SK-N-SH treated with all-trans-retinoic acid at 6 μM for 48 hours (cell line): Measurements from ENCODE around the gene PTPRN2.

ENCODE experiments used
- ATAC-seq: fragments of 200-7000 bp; cut with Tn5 transposase; 3 replicates; pipeline ENCODE4 v1.9.1; 2020; ENCODE audit warnings: mild to moderate bottlenecking, moderate library complexity
- ARNTL ChIP-seq: fragments of 450-650 bp; formaldehyde crosslinking; IDR thresholded peaks from 2 replicates; pipeline ENCODE4 v1.5.0; 2020; ENCODE audit warnings: low read depth, mild to moderate bottlenecking, moderate library complexity, borderline replicate concordance
- BACH2 ChIP-seq: fragments of 250-450 bp; sonication (Bioruptor Pico); IDR thresholded peaks from 2 replicates; pipeline ENCODE4 v1.9.0; 2021; ENCODE audit warnings: mild to moderate bottlenecking, borderline replicate concordance
- CSDC2 ChIP-seq: fragments of 250-450 bp; sonication (Bioruptor Pico); IDR thresholded peaks from 2 replicates; pipeline ENCODE4 v1.5.0; 2020; ENCODE audit warnings: mild to moderate bottlenecking, moderate library complexity
- CSRNP3 ChIP-seq: fragments of 250-450 bp; sonication (Bioruptor Pico); IDR thresholded peaks from 2 replicates; pipeline ENCODE4 v1.5.1; 2021; ENCODE audit warnings: mild to moderate bottlenecking, moderate library complexity
- ESRRG ChIP-seq: fragments of 250-450 bp; sonication (Bioruptor Pico); IDR thresholded peaks from 2 replicates; pipeline ENCODE4 v1.6.1; 2021; ENCODE audit warnings: mild to moderate bottlenecking
- GLIS3 ChIP-seq: fragments of 250-450 bp; sonication (Bioruptor Pico); IDR thresholded peaks from 2 replicates; pipeline ENCODE4 v1.5.0; 2020; ENCODE audit warnings: mild to moderate bottlenecking, moderate library complexity
- ISL1 ChIP-seq: fragments of 250-450 bp; sonication (Bioruptor Pico); IDR thresholded peaks from 2 replicates; pipeline ENCODE4 v2.1.2; 2022; ENCODE audit warnings: mild to moderate bottlenecking, moderate library complexity
- OSR1 ChIP-seq: fragments of 250-450 bp; sonication (Bioruptor Pico); IDR thresholded peaks from 2 replicates; pipeline ENCODE4 v1.8.0; 2022; ENCODE audit warnings: moderate library complexity, mild to moderate bottlenecking, inconsistent platforms
- POU6F1 ChIP-seq: fragments of 250-450 bp; sonication (Bioruptor Pico); IDR thresholded peaks from 2 replicates; pipeline ENCODE4 v1.8.0; 2021; ENCODE audit warnings: low read depth, mild to moderate bottlenecking, moderate library complexity, borderline replicate concordance
- PPARA ChIP-seq: fragments of 250-450 bp; sonication (Bioruptor Pico); IDR thresholded peaks from 2 replicates; pipeline ENCODE4 v1.5.0; 2020; ENCODE audit warnings: mild to moderate bottlenecking, borderline replicate concordance
- RARB ChIP-seq: fragments of 250-450 bp; sonication (Bioruptor Pico); IDR thresholded peaks from 2 replicates; pipeline ENCODE4 v1.8.0; 2021; ENCODE audit warnings: mild to moderate bottlenecking, moderate library complexity
- SNAI2 ChIP-seq: fragments of 250-450 bp; sonication (Bioruptor Pico); IDR thresholded peaks from 2 replicates; pipeline ENCODE4 v1.5.0; 2020; ENCODE audit warnings: mild to moderate bottlenecking, moderate library complexity
- TCF4 ChIP-seq: fragments of 250-450 bp; sonication (Bioruptor Pico); IDR thresholded peaks from 2 replicates; pipeline ENCODE4 v1.8.0; 2021; ENCODE audit warnings: mild to moderate bottlenecking, moderate library complexity, borderline replicate concordance
- TOX ChIP-seq: fragments of 250-450 bp; sonication (Bioruptor Pico); IDR thresholded peaks from 2 replicates; pipeline ENCODE4 v1.8.0; 2021; ENCODE audit warnings: mild to moderate bottlenecking, moderate library complexity, borderline replicate concordance
- TSHZ2 ChIP-seq: fragments of 250-450 bp; sonication (Bioruptor Pico); IDR thresholded peaks from 2 replicates; pipeline ENCODE4 v1.5.0; 2020; ENCODE audit warnings: mild to moderate bottlenecking, moderate library complexity
- ZC3H10 ChIP-seq: fragments of 250-450 bp; sonication (Bioruptor Pico); IDR thresholded peaks from 2 replicates; pipeline ENCODE4 v1.5.1; 2021; ENCODE audit warnings: mild to moderate bottlenecking, moderate library complexity
- ZFP3 ChIP-seq: fragments of 250-450 bp; sonication (Bioruptor Pico); IDR thresholded peaks from 2 replicates; pipeline ENCODE4 v1.5.0; 2020; ENCODE audit warnings: mild to moderate bottlenecking, moderate library complexity
- ZFP30 ChIP-seq: fragments of 450-650 bp; formaldehyde crosslinking; IDR thresholded peaks from 2 replicates; pipeline ENCODE4 v1.5.0; 2022; ENCODE audit warnings: mild to moderate bottlenecking, moderate library complexity
- ZNF565 ChIP-seq: fragments of 450-650 bp; formaldehyde crosslinking; conservative IDR thresholded peaks from 2 replicates; pipeline ENCODE4 v1.5.0; 2020; ENCODE audit warnings: low read depth, mild to moderate bottlenecking, moderate library complexity
- ZNF70 ChIP-seq: fragments of 450-650 bp; formaldehyde crosslinking; IDR thresholded peaks from 2 replicates; pipeline ENCODE4 v1.5.0; 2020; ENCODE audit warnings: mild to moderate bottlenecking, moderate library complexity
- ZNF8 ChIP-seq: fragments of 450-650 bp; formaldehyde crosslinking; IDR thresholded peaks from 2 replicates; pipeline ENCODE4 v1.5.0; 2020; ENCODE audit warnings: mild to moderate bottlenecking, moderate library complexity
- TF ChIP-seq, protein P1 (sequence below): fragments of 250-450 bp; sonication (Bioruptor Pico); IDR thresholded peaks from 2 replicates; pipeline ENCODE4 v1.8.0; 2020; ENCODE audit warnings: mild to moderate bottlenecking, moderate library complexity, borderline replicate concordance

PTPRN2 gene

GRCh38 chr7:157990226-157990880 is 597.3 kb downstream of the PTPRN2 start:
- TF ChIP-seq ZNF8 (CRISPR knock-in tag) = no peak
- TF ChIP-seq GLIS3 (CRISPR knock-in tag) = no peak
- TF ChIP-seq ESRRG (CRISPR knock-in tag) = no peak
- no peak for TF ChIP-seq ISL1 (CRISPR knock-in tag)
- TF ChIP-seq RARB = no peak
- TF ChIP-seq, protein P1, sequence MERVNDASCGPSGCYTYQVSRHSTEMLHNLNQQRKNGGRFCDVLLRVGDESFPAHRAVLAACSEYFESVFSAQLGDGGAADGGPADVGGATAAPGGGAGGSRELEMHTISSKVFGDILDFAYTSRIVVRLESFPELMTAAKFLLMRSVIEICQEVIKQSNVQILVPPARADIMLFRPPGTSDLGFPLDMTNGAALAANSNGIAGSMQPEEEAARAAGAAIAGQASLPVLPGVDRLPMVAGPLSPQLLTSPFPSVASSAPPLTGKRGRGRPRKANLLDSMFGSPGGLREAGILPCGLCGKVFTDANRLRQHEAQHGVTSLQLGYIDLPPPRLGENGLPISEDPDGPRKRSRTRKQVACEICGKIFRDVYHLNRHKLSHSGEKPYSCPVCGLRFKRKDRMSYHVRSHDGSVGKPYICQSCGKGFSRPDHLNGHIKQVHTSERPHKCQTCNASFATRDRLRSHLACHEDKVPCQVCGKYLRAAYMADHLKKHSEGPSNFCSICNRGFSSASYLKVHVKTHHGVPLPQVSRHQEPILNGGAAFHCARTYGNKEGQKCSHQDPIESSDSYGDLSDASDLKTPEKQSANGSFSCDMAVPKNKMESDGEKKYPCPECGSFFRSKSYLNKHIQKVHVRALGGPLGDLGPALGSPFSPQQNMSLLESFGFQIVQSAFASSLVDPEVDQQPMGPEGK (CRISPR knock-in tag) = no peak
- no peak for TF ChIP-seq TOX (CRISPR knock-in tag)
- no peak for TF ChIP-seq PPARA (CRISPR knock-in tag)
- TF ChIP-seq ARNTL (CRISPR knock-in tag) = no peak
- no peak for TF ChIP-seq POU6F1 (CRISPR knock-in tag)
- no peak for TF ChIP-seq CSDC2 (CRISPR knock-in tag)
- TF ChIP-seq SNAI2 (CRISPR knock-in tag) = no peak
- TF ChIP-seq ZC3H10 = no peak
- no peak for TF ChIP-seq TCF4 (CRISPR knock-in tag)
- no peak for TF ChIP-seq ZNF70 (CRISPR knock-in tag)
- ATAC-seq = no peak

- no peak for ATAC-seq
- TF ChIP-seq GLIS3 (CRISPR knock-in tag) = no peak
- TF ChIP-seq TSHZ2 (CRISPR knock-in tag) = no peak
- TF ChIP-seq OSR1 (CRISPR knock-in tag) = no peak
- no peak for TF ChIP-seq SNAI2 (CRISPR knock-in tag)
- no peak for TF ChIP-seq ZNF565 (CRISPR knock-in tag)
- TF ChIP-seq ZFP30 (CRISPR knock-in tag) = no peak
- no peak for TF ChIP-seq ZNF70 (CRISPR knock-in tag)
- no peak for TF ChIP-seq PPARA (CRISPR knock-in tag)
- no peak for TF ChIP-seq ISL1 (CRISPR knock-in tag)
- TF ChIP-seq ZFP3 (CRISPR knock-in tag) = no peak
- no peak for TF ChIP-seq ESRRG (CRISPR knock-in tag)
- TF ChIP-seq CSRNP3 (CRISPR knock-in tag) = no peak
- TF ChIP-seq, protein P1 (CRISPR knock-in tag) = no peak
- no peak for TF ChIP-seq ZC3H10
- TF ChIP-seq RARB = no peak
- TF ChIP-seq POU6F1 (CRISPR knock-in tag) = no peak
- no peak for TF ChIP-seq TCF4 (CRISPR knock-in tag)
- TF ChIP-seq BACH2 (CRISPR knock-in tag) = no peak
- TF ChIP-seq, all 23 proteins: peak for 0
Measured at GRCh38 chr7:157989589-157989988, 598.0 kb downstream of the PTPRN2 start.
